Measurements from ENCODE around the gene NAGS. TPM values are rescaled to one million over a fixed set of nuclear protein-coding genes. Genes with fewer than 3 reads are reported as not detected.

Gene NAGS
- total and polyA plus RNA-seq, 5 donors: 1.2 to 4.0 (median 1.8) TPM

DNA sequence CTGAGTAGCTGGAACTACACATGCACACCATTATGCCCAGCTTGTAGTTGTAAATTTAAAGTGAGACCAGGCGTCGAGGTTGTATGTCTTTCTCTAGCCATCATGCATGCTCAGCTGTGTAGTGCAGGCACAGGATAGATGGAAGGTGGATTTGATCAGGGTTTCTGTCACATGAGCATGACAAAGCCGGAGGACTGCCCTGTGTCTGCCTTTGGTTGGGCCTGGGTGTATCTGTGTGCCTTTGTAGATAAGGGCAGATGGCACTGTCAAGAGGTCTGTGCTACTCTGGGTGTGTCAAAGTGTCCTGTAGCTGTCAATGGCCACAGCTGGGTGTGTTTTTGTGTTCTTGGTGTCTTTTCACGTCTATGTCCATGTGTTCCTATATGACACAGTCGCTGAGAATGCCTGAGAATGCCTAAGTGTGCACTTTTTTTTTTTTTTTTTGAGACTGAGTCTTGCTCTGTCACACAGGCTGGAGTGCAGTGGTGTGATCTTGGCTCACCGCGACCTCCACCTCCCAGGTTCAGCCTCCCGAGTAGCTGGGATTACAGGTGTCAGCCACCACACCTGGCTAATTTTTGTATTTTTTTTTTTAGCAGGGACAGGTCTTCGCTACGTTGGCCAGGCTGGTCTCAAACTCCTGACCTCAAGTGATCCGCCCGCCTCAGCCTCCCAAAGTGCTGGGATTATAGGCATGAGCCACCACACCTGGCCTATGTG, 4.1 kb upstream of the NAGS start:
- Histone ChIP-seq H3K4me1 (ENCODE audit: control insufficient read depth, insufficient read depth, low read length) (no peaks in the 10 kb centered on the region), H3K27me3 (ENCODE audit: control insufficient read depth, insufficient read depth) (no peaks in the 10 kb centered on the region), H3K9me3 (ENCODE audit: control insufficient read depth, low read length) (no peaks in the 10 kb centered on the region), H3K27ac (ENCODE audit: low read length) (no peak overlapping the region), H3K4me3 (ENCODE audit: low read length) (no peak overlapping the region)
- intact Hi-C loops (cut with DNase I): no loop called here
- DNase-seq (no peak), ATAC-seq (no peak)
- 86% methylated on average over 12 of the region's 12 CpGs for WGBS

DNA sequence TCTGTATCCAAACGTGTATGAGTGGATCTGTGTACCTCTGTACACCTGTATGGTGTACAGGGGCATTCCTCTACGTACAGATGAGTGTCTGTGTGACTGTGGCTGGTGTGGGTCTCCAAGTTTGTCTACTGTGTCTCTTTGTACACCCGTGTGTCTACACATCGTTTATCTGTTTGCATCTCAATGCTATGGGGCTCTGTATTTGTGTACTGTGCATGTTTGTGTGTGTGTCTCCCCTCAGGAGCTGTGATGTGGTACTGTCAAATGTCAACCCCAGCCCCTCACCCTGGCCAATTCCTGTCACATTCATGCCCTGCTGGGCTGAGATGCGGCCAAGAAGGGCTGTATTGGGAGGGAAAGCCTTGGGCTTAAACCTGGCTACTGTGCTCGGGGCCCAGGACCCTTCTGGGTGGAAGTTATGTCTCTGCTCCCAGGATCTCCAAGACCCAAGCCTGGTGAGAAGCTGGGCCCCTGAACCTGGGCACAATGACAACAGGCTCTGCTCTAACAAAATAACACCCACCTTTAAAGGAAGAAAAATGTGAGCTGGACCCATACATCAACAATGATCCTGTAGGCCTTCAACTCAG, 3.5 kb upstream of the NAGS start:
- ATAC-seq: no peak
- Histone ChIP-seq H3K4me1 (ENCODE audit: control insufficient read depth, insufficient read depth, low read length) (no peaks in the 10 kb centered on the region), H3K27ac (ENCODE audit: low read length) (no peak overlapping the region), H3K4me3 (ENCODE audit: low read length) (no peak overlapping the region), H3K27me3 (ENCODE audit: control insufficient read depth, insufficient read depth) (no peaks in the 10 kb centered on the region), H3K9me3 (ENCODE audit: control insufficient read depth, low read length) (no peaks in the 10 kb centered on the region)
- DNase-seq: no peak
- intact Hi-C loops (cut with DNase I): no loop called here
- 82% methylated on average over 6 of the region's 6 CpGs for WGBS

DNA sequence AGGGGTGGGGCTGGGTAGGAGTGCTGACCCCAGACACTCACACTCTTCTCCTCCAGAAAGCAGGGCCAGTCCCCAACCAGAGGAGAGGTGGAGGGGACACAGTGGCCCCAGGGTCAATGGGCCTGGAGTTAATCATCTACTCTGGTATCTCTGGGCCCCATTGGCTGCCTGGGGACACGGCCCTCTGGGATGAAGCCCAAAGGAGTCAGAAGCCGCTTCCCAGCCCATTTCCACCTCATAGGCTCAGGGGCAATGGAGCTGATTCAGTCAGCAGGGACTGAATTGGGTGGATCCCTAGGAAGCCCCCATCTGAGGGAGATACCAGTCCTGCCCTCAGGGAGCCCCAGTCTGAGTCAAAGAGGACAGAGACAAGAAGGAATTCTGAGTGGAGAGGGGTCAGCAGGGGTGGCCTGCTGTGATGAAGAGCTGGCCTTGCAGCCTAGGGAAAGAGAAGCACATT, 2.9 kb upstream of the NAGS start:
- WGBS: 74% methylated on average over 2 of the region's 2 CpGs
- DNase-seq (no peak), ATAC-seq (no peak)
- H3K9me3 ChIP-seq (ENCODE audit: control insufficient read depth, low read length): no peaks in the 10 kb centered on the region
- intact Hi-C loops (cut with DNase I): no loop called here
- H3K27ac ChIP-seq (ENCODE audit: low read length): no peak overlapping the region
- H3K4me3 ChIP-seq (ENCODE audit: low read length): no peak overlapping the region
- peaks cover 3% of the 10 kb centered on the region for H3K4me1 ChIP-seq (ENCODE audit: control insufficient read depth, insufficient read depth, low read length)
- H3K27me3 ChIP-seq (ENCODE audit: control insufficient read depth, insufficient read depth): no peaks in the 10 kb centered on the region

DNA sequence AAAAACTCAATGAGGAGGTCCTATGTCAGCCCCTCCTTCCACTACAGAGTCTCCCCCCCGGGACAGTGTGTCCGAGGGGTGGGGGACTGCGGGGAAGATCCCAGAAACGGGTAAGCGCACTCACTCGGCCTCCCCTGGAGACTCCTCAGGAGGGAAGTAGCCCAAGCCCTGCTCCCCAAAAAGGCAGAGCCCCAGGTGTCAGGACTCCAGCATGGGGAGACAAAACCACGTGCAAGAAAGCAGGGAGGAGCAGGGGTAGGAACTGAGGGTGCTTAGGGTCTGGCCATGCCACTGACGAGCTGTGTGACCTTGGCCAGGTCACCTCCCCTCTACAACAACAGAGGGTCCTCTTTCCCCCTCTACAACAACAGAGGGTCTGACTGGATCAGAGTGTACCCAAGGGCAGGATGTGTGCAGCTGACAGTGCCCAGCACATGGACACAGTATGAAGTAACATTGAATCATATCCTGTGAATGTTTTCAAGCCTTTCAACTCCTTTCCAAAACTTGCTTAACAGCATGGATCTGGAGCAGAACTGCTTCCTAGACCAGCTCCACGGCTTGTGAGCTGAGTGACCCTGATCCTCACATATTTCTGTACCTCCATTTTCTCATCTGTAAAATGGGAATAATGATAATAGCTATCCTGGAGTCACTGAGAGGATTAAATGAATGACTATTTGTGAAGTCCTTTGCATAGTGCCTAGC, 2.1 kb upstream of the NAGS start:
- Histone ChIP-seq H3K4me3 (ENCODE audit: low read length) (no peak overlapping the region), H3K27me3 (ENCODE audit: control insufficient read depth, insufficient read depth) (no peaks in the 10 kb centered on the region), H3K4me1 (ENCODE audit: control insufficient read depth, insufficient read depth, low read length) (peaks cover 3% of the 10 kb centered on the region), H3K9me3 (ENCODE audit: control insufficient read depth, low read length) (no peaks in the 10 kb centered on the region), H3K27ac (ENCODE audit: low read length) (no peak overlapping the region)
- intact Hi-C loops (cut with DNase I): no loop called here
- WGBS: 62% methylated on average over 9 of the region's 9 CpGs
- ATAC-seq (peak in 1 of 2 donors; percentile 2), DNase-seq (no peak)

DNA sequence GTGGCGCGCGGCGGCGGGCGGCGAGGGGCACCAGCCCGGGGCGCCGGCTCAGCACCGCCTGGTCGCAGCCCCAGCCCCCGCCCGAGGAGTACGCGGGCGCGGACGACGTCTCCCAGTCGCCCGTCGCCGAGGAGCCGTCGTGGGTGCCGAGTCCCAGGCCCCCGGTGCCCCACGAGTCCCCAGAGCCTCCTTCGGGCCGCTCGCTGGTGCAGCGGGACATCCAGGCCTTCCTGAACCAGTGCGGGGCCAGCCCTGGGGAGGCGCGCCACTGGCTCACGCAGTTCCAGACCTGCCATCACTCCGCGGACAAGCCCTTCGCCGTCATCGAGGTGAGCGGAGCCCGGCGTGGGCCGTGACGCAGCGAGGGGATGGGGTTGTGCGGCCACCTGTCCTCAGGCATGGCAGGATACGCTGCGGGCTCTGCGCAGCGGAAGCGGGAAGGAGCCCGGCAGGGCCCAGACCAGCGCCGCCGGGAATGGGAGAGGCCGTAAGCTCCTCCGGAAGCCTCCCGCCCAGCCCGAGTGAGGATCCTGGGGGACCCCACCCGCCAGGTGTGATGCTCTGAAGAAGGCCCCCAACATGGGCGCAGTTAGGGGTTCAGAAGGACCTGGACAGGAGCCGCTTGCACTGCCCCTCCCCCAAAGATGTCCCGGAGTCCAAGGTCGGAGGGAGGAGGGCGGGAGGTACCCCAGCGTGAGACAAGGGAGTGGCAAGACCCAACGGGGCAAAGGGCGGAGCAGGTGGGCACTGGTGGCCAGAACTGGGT, 522 bp downstream of the NAGS start:
- Histone ChIP-seq H3K27ac (ENCODE audit: low read length) (no peak overlapping the region), H3K4me3 (ENCODE audit: low read length) (peak overlapping the region; percentile 2), H3K4me1 (ENCODE audit: control insufficient read depth, insufficient read depth, low read length) (peaks cover 3% of the 10 kb centered on the region), H3K9me3 (ENCODE audit: control insufficient read depth, low read length) (no peaks in the 10 kb centered on the region), H3K27me3 (ENCODE audit: control insufficient read depth, insufficient read depth) (no peaks in the 10 kb centered on the region)
- intact Hi-C loops (cut with DNase I): loop anchor here in 1 of 4 donors (5.0 kb wide), 1 partner anchor 37 kb away; no protein-coding TSS in a partner anchor
- DNase-seq (peak in 2 of 3 donors; percentile 64 to 71), ATAC-seq (no peak)
- 4% methylated on average over 71 of the region's 71 CpGs for WGBS

DNA sequence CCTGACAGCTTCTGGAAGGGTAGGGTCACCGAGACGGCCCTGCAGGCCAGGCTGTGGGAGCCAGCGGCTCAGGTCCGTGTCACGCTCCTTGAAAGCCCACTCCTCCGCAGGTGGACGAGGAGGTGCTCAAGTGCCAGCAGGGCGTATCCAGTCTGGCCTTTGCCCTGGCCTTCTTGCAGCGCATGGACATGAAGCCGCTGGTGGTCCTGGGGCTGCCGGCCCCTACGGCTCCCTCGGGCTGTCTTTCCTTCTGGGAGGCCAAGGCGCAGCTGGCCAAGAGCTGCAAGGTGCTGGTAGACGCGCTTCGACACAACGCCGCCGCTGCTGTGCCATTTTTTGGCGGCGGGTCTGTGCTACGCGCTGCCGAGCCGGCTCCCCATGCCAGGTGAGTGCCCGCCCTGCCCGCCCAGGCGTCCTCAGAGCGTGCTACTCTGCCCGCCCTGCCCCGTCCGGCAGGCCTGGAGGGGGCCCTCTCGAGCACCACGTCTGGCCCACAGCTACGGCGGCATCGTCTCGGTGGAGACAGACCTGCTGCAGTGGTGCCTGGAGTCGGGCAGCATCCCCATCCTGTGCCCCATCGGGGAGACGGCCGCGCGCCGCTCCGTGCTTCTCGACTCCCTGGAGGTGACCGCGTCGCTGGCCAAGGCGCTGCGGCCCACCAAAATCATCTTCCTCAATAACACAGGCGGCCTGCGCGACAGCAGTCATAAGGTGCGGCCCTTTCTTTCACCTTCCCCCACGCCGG, 1.3 kb downstream of the NAGS start:
- intact Hi-C loops (cut with DNase I): loop anchor here in 1 of 4 donors (5.0 kb wide), 1 partner anchor 37 kb away; no protein-coding TSS in a partner anchor
- DNase-seq: peak in 2 of 3 donors; percentile 60 to 75
- H3K27me3 ChIP-seq (ENCODE audit: control insufficient read depth, insufficient read depth): no peaks in the 10 kb centered on the region
- peaks cover 3% of the 10 kb centered on the region for H3K4me1 ChIP-seq (ENCODE audit: control insufficient read depth, insufficient read depth, low read length)
- WGBS: 5% methylated on average over 59 of the region's 59 CpGs
- ATAC-seq: peak; percentile 9 to 10
- no peak overlapping the region for H3K27ac ChIP-seq (ENCODE audit: low read length)
- H3K4me3 ChIP-seq (ENCODE audit: low read length): peak overlapping the region; percentile 36
- no peaks in the 10 kb centered on the region for H3K9me3 ChIP-seq (ENCODE audit: control insufficient read depth, low read length)

DNA sequence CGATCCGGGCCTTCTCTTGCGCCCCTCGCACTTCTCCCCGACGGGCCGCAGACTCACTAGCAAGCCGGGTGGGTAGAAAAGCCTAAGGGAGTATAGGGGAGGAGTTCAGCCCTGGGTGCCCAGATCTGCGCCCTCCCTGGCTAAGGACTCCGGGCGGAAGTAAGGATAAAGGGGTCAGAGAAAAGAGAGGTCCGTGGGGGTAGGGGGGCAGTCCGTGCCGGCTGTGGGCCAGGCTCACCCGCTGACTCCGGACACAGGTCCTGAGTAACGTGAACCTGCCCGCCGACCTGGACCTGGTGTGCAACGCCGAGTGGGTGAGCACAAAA, 1.8 kb downstream of the NAGS start:
- peak in 1 of 2 donors; percentile 1 for ATAC-seq
- no peak for DNase-seq
- peak overlapping the region; percentile 36 for H3K4me3 ChIP-seq (ENCODE audit: low read length)
- H3K27me3 ChIP-seq (ENCODE audit: control insufficient read depth, insufficient read depth): no peaks in the 10 kb centered on the region
- 2% methylated on average over 21 of the region's 21 CpGs for WGBS
- H3K9me3 ChIP-seq (ENCODE audit: control insufficient read depth, low read length): no peaks in the 10 kb centered on the region
- H3K4me1 ChIP-seq (ENCODE audit: control insufficient read depth, insufficient read depth, low read length): peaks cover 3% of the 10 kb centered on the region
- H3K27ac ChIP-seq (ENCODE audit: low read length): no peak overlapping the region
- intact Hi-C loops (cut with DNase I): loop anchor here in 1 of 4 donors (5.0 kb wide), 1 partner anchor 36 kb away; no protein-coding TSS in a partner anchor

DNA sequence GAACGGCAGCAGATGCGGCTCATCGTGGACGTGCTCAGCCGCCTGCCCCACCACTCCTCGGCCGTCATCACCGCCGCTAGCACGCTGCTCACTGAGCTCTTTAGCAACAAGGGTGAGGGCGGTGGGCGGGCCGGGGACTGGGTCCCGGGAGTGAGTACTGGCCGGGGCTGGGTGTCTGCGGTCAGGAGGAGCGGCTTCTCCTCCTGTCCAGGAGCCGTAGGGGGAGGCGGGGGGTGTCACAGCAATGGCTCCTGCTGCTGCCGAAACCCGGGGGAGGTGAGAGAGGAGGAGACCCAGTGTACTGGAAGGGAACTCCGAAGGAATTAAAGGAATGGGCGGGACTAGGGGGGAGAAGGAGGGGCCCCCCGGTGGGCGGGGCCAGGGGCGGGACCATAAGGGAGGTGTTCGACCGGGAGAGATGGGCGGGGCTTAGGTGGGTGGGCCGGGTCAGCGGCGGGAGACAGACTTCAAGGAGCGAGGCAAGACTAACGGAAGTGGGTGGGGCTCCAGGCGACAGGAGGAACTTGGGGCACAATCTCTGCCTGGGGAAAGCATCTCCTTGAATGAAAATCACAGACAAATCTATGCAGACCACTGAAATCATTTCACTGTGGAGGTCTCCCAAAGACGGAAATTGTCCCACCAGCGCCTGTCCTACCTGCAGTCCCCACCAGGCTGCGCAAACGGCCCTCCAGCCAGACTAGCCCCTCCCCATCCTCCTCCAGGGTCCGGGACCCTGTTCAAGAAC, 2.4 kb downstream of the NAGS start:
- WGBS: under 1% methylated on average over 40 of the region's 40 CpGs
- intact Hi-C loops (cut with DNase I): loop anchor here in 1 of 4 donors (5.0 kb wide), 1 partner anchor 36 kb away; no protein-coding TSS in a partner anchor
- no peaks in the 10 kb centered on the region for H3K27me3 ChIP-seq (ENCODE audit: control insufficient read depth, insufficient read depth)
- DNase-seq (peak; percentile 99 to 100 (median 99)), ATAC-seq (peak; percentile 94)
- no peaks in the 10 kb centered on the region for H3K9me3 ChIP-seq (ENCODE audit: control insufficient read depth, low read length)
- H3K4me3 ChIP-seq (ENCODE audit: low read length): peak overlapping the region; percentile 36
- H3K27ac ChIP-seq (ENCODE audit: low read length): no peak overlapping the region
- peaks cover 3% of the 10 kb centered on the region for H3K4me1 ChIP-seq (ENCODE audit: control insufficient read depth, insufficient read depth, low read length)

DNA sequence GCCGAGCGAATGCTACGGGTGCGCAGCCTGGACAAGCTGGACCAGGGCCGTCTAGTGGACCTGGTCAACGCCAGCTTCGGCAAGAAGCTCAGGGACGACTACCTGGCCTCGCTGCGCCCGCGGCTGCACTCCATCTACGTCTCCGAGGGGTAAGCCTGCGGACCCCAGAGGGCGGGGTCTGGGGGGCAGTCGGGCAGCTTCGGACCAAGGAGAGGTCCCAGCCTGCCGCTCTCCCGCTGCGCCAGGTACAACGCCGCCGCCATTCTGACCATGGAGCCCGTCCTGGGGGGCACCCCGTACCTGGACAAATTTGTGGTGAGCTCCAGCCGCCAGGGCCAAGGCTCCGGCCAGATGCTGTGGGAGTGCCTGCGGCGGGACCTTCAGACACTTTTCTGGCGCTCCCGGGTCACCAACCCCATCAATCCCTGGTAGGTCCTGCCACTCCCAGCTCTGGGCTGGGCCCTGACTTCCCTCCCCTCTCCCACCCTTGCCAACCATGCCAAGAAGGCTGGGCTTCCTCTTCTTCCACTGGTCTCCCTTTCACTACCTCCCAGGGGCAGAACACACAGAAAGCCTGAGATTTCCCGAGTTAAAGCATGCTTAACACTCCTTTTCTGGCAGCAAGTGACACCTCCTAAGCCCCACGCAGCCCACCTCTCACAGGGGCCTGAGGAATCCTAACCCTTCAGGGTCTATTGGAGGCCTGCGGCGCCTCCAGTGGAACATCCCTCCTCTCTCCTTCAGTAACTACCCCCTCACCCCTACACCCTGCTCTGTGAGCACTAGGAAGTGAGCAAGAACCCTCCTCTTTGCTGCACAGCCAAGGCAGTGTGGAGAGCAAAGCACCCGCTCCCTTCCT, 3.2 kb downstream of the NAGS start:
- ATAC-seq (peak; percentile 3 to 29), DNase-seq (peak in 2 of 3 donors; percentile 51 to 70)
- peaks cover 3% of the 10 kb centered on the region for H3K4me1 ChIP-seq (ENCODE audit: control insufficient read depth, insufficient read depth, low read length)
- H3K27ac ChIP-seq (ENCODE audit: low read length): no peak overlapping the region
- H3K4me3 ChIP-seq (ENCODE audit: low read length): peak overlapping the region; percentile 36
- WGBS: 6% methylated on average over 37 of the region's 37 CpGs
- no peaks in the 10 kb centered on the region for H3K27me3 ChIP-seq (ENCODE audit: control insufficient read depth, insufficient read depth)
- intact Hi-C loops (cut with DNase I): loop anchor here in 1 of 4 donors (5.0 kb wide), 1 partner anchor 35 kb away; no protein-coding TSS in a partner anchor
- no peaks in the 10 kb centered on the region for H3K9me3 ChIP-seq (ENCODE audit: control insufficient read depth, low read length)

Data from right cardiac atrium (tissue), 5 donors.